Measurements from ENCODE around the gene PIK3R5. TPM values are rescaled to one million over a fixed set of nuclear protein-coding genes. Genes with fewer than 3 reads are reported as not detected.

The PIK3R5 gene
- total and polyA plus RNA-seq, 8 donors = 0.69 to 6.8 (median 1.7) TPM

GRCh38 chr17:8921147-8921546 is 44.4 kb downstream of the PIK3R5 start:
- TF ChIP-seq, protein P1, sequence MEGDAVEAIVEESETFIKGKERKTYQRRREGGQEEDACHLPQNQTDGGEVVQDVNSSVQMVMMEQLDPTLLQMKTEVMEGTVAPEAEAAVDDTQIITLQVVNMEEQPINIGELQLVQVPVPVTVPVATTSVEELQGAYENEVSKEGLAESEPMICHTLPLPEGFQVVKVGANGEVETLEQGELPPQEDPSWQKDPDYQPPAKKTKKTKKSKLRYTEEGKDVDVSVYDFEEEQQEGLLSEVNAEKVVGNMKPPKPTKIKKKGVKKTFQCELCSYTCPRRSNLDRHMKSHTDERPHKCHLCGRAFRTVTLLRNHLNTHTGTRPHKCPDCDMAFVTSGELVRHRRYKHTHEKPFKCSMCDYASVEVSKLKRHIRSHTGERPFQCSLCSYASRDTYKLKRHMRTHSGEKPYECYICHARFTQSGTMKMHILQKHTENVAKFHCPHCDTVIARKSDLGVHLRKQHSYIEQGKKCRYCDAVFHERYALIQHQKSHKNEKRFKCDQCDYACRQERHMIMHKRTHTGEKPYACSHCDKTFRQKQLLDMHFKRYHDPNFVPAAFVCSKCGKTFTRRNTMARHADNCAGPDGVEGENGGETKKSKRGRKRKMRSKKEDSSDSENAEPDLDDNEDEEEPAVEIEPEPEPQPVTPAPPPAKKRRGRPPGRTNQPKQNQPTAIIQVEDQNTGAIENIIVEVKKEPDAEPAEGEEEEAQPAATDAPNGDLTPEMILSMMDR (IDR thresholded peaks at IDR 0.05) = no peak
- DNase-seq (no peak), ATAC-seq (no peak), FAIRE-seq (no peak)
- H3K36me3 ChIP-seq = no peaks in the 10 kb centered on the region
- 37 to 50% methylated on average over 2 of the region's 2 CpGs for WGBS, 2 donors
- H3K27ac ChIP-seq = no peak overlapping the region
- H3K4me3 ChIP-seq = no peak overlapping the region
- intact Hi-C loops (cut with DNase I) = no loop called here
- no peaks in the 10 kb centered on the region for H3K9me3 ChIP-seq
- H3K27me3 ChIP-seq = no peaks in the 10 kb centered on the region
- H3K4me1 ChIP-seq = no peaks in the 10 kb centered on the region

- no peaks in the 10 kb centered on the region for H3K36me3 ChIP-seq
- DNase-seq (no peak), ATAC-seq (no peak), FAIRE-seq (no peak)
- H3K9me3 ChIP-seq = no peaks in the 10 kb centered on the region
- H3K27ac ChIP-seq = no peak overlapping the region
- TF ChIP-seq, protein P1 (IDR thresholded peaks at IDR 0.05) = no peak
- 44 to 70% methylated on average over 3 of the region's 3 CpGs for WGBS, 2 donors
- H3K4me1 ChIP-seq = no peaks in the 10 kb centered on the region
- intact Hi-C loops (cut with DNase I) = no loop called here
- H3K4me3 ChIP-seq = no peak overlapping the region
- no peaks in the 10 kb centered on the region for H3K27me3 ChIP-seq
Observed at GRCh38 chr17:8918807-8919465, 46.6 kb downstream of the PIK3R5 start.

GRCh38 chr17:8916466-8916865 is 49.0 kb downstream of the PIK3R5 start:
- Histone ChIP-seq H3K36me3 (no peaks in the 10 kb centered on the region), H3K9me3 (no peaks in the 10 kb centered on the region), H3K4me1 (no peaks in the 10 kb centered on the region), H3K4me3 (no peak overlapping the region), H3K27ac (peak overlapping the region in 1 of 4 donors; percentile 19), H3K27me3 (no peaks in the 10 kb centered on the region)
- ATAC-seq = peak in 2 of 4 donors; percentile 70 to 74
- WGBS, 2 donors = 69 to 81% methylated on average over 7 of the region's 7 CpGs
- intact Hi-C loops (cut with DNase I) = no loop called here
- TF ChIP-seq, protein P1 (IDR thresholded peaks at IDR 0.05) = no peak
- FAIRE-seq = no peak
- no peak for DNase-seq

GRCh38 chr17:8914554-8914953 is 51.0 kb downstream of the PIK3R5 start:
- Histone ChIP-seq H3K4me1 (no peaks in the 10 kb centered on the region), H3K27me3 (no peaks in the 10 kb centered on the region), H3K9me3 (no peaks in the 10 kb centered on the region), H3K36me3 (no peaks in the 10 kb centered on the region), H3K27ac (no peak overlapping the region), H3K4me3 (no peak overlapping the region)
- DNase-seq (no peak), ATAC-seq (no peak), FAIRE-seq (no peak)
- intact Hi-C loops (cut with DNase I) = no loop called here
- 63 to 71% methylated on average over 8 of the region's 8 CpGs for WGBS, 2 donors
- TF ChIP-seq, protein P1 (IDR thresholded peaks at IDR 0.05) = no peak

GRCh38 chr17:8913879-8914278 is 51.6 kb downstream of the PIK3R5 start:
- intact Hi-C loops (cut with DNase I) = no loop called here
- no peak overlapping the region for H3K4me3 ChIP-seq
- no peak overlapping the region for H3K27ac ChIP-seq
- H3K27me3 ChIP-seq = no peaks in the 10 kb centered on the region
- ATAC-seq = no peak
- H3K36me3 ChIP-seq = no peaks in the 10 kb centered on the region
- WGBS, 2 donors = 49 to 64% methylated on average over 4 of the region's 4 CpGs
- no peak for DNase-seq
- no peaks in the 10 kb centered on the region for H3K9me3 ChIP-seq
- H3K4me1 ChIP-seq = no peaks in the 10 kb centered on the region
- FAIRE-seq = no peak
- TF ChIP-seq, protein P1 (IDR thresholded peaks at IDR 0.05) = no peak

All from pancreas (tissue), 10 donors.